Measurements from ENCODE around the gene RPL22.

RPL22 gene

DNA sequence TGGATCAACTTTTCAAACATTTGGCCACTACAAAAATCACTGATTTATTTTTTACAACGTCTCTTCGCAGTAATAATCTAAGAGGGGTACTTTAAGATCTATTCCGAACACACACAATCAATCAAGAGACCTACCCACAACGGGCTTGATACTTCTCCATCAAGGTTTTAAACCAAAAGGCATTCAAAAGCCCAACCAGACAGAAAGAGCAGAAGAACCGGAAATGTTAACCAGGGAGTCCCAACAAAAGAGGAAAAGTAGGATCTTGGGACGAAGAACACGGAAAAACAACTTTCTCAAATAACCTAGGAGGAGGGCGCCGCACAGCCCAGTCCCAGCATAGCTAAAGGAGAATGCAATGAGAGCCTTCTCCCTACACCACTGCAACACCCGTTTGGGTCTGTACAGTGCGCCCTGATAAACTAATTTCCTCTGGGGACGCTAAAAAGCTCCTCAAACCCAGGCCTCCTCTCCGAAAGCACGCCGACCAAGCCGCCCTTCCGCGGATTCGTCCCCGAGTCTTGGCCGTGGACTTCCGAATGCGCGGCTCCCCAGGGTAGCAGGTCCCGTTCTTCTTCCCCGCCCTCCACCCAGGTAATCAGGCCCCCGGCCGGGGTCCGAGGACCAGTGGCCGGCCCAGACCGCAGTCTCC, 623 bp downstream of the RPL22 start:
- no peak for DNase-seq

DNA sequence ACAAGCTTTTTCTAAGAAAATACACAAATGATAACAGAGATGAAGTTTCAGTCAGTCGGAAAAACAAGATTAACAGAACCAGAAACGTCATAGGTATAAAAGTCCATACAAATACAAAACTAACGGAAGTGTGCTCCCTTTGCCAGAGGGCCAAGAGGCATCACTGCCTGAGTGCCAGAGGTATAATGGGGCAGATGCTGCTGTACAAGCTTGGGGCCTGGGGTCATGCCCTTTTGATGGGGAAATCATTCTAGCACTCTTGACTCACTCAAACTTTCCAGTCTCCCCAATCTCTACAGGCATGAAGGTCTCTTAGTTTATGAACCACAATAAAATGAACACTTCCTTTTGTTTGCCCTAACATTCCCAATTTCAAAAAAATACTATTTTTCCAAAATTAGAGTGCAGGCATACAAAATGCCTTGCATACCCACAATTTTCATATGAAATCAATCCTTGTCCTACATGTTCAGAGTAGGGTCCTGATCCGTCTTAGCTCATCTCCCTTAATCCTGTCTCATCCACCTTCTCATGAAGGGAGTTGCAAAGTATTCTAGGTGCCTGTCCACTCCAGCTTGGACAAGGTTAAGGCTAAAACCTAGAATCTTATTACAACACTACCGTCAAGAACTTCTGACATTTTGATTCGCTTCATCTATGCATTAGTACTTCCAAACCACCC, 1.5 kb downstream of the RPL22 start:
- no peak for DNase-seq

DNA sequence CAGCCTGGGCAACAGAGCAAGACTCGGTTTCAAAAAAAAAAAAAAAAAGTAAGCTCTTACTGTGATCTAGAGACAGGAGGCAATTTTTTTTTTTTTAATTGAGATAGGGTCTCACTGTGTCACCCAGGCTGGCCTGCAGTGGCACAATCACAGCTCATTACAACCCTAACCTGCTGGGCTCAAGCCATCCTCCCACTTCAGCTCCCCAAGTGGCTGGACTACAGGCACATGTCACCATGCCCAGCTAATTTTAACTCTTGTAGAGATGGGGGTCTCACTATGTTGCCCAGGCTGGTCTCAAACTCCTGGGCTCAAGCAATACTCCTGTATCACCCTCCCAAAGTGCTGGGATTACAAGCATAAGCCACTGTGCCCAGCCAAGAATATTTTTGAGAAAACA, 7.4 kb downstream of the RPL22 start:
- DNase-seq, result no peak

DNA sequence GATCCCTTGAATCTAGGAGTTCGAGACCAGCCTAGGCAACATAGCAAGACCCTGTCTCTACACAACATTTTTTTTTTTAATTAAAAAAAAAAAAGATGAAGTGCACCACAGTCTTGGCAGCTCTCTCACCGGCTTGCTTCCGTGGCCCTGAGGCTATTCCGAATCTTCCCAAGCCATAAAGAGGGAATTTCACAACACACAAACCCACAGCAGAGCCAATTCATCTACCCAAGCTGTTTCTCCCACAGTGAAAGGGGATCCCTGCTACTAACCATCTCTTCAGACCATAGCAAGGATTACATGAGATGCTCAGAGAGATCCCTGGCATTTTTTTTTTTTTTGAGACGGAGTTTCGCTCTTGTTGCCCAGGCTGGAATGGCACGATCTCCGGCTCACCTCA, 10.9 kb downstream of the RPL22 start:
- no peak for DNase-seq

DNA sequence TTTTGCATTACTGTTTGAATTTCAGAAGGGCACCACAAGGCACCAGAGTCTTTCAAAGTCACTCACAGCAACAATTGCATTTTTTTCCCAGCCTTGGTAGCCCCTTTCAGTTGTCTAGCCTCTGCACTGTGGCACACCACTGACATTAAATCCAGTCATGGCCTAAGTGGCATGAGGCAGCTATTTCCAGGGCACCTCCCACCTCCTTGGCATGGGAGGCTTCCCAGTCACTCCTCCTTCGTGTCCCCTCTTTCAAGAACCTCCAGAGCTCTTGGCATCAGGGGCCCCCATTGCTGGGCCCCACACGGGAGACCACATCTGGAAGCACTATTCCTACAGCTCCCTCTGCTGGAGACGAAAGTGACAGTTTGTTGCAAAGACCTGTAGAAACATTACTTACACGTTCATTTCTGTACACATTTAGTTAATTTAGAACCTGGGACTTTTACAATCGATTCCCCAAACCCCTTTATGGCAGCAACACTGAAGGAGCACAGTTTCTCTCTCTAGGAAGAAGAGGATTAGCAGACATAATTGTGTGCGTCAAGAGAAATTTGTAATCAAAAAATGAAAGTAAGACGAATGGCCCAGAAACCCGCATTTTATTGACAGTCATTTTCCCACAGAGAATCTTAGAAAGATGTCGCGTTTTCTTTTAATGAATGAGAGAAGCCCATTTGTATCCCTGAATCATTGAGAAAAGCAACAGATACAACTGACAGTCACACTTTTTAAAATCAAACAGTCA, 13.6 kb downstream of the RPL22 start:
- DNase-seq, result no peak

DNA sequence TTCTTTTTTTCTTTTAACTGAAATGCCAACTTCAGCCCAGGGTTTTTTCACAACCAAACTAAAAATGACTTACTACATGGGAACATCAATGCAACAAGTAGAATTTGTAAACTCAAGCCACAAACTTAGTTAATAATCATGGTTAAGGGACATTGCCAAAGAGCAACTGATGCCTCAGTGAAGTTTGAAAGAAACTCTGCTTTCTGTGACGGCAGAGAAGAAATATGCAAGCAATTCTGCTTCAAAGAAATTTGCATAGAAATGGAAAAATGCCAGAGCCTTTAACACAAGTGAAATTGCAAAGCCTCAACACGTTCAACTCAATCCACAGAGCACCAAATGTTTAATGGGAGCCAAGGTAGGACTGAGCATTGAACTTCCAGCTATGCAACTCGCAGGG, 14.2 kb downstream of the RPL22 start:
- no peak for DNase-seq

DNA sequence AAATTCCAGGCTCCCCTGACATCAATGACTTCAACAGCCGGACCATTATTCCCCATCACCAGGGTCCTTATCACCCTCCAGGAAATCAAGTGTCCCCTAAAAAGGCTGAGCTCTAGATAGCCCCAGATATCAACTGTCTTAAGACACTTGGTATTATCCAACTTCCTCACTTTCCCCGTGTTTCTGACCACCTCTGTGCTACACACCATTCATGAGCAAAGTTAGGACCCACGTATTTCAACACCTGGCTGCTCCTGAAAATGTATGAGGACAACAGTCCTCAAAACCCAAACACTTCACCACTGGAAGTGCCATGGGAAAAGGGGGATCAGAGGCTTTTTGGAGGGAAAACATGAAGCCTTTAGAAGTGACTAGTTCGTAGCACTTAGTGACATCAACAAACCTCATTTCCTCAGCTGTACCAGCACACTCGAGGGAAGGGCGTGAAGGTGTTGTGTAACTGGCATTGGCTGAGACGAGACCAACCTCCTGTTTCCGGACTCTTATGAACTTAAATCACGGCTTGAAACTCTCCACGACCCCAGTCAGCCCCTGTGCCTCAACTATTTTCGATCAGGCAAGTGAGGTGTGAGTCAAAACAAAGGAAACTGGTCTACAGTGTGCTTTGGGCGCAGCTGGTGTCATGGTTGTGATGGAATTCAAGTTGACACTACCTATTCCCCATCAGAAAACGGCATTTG, 15.2 kb downstream of the RPL22 start:
- no peak for DNase-seq

DNA sequence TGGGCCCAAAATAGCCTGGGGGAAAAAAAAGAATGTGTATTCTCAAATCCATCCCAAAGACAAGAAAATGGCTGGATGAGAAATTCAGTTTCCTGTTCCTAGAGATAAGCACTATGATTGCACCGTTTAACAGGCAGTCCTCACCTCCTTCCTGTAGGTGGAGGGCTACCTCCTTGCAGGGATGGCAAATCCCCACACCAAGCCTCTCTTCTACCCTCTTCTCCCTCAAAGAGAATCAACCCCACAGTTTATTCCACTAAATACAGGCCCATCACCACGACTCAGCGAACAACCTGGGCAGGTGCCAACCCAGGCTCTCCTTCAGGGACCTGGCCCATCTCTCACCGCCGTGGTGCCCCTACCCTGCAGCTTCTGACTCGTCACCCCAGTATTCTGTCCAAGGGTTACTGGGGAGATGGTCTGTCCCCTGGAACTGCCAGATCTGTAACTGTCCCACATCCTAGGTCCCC, 15.8 kb downstream of the RPL22 start:
- no peak for DNase-seq

DNA sequence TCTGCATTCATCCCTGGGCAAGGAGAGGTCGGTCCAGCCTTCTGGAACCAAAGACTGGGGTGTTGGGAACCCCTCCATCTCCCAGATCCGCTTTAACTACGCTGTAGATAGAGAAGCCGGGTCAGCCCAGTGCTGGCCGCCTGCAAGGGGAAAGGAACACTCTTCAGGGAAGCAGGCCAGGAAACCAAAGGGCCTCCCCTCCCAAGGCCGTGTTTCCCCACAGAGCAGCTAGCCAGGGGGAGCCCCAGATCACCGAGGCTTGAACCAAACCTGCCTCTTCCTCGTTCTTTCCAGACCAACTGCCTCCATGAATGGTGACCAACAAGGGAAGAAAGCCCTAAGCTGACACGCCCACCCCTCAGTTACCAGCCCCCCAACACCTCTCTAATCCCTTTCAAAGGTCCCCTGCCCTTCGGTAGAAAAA, 18.0 kb downstream of the RPL22 start:
- no peak for DNase-seq

DNA sequence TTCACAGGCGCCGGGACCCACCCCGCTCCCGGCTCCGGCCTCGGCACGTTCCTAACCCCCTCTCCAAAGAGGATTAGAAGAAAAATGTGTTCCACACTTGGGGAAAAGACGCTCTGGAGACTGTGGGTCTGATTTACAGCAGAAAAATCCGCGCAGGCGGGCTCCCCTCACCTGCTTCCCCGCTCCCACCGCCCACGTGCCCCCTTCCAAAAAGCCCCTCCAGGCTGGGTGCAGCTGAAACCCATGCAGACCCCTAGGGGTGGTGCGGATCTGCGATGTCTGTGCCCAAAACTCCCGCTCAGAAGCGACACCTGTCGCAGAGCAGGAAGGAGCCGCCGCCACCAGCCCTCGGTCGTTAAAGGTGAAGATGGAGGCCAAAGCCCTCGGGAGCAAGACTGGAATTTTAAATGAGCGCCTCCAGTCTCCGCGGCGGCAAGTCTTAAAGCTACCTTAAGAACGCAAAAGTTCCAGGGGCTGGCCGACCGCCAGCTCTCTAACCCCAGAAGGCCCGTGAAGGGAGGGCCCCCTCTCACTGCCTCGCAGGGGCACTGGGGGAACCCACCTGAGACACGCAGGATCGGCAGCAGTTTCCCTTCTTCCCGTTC, 18.6 kb downstream of the RPL22 start:
- DNase-seq, result no peak

DNA sequence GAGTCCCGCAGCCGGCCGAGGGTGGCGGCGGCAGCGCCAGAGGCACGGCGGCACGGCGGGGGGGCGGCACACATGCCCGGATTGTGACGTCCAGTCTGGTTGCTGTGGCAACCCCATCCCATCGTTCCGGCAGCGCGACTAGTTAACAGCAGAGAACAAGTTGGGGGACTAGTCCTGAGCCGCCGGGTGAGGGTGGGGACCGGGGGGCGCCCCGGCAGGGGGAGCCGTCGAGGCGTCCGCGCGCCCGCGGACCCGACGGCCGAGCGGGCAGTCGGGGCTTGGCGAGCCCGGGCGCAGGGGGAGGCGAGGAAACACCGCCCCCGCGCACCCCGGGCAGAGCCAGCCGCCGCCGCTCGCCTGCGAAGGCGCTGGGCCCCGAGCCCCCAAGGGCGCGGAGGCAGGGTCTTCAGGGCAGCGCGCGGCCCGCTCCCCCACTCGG, 19.1 kb downstream of the RPL22 start, which contains the start of gene CHD5:
Gene CHD5 (minus strand): TSS at position 54 of the 439 bp plus-strand sequence. CDS start 298 bp downstream, outside the sequence.
- DNase-seq, result no peak

DNA sequence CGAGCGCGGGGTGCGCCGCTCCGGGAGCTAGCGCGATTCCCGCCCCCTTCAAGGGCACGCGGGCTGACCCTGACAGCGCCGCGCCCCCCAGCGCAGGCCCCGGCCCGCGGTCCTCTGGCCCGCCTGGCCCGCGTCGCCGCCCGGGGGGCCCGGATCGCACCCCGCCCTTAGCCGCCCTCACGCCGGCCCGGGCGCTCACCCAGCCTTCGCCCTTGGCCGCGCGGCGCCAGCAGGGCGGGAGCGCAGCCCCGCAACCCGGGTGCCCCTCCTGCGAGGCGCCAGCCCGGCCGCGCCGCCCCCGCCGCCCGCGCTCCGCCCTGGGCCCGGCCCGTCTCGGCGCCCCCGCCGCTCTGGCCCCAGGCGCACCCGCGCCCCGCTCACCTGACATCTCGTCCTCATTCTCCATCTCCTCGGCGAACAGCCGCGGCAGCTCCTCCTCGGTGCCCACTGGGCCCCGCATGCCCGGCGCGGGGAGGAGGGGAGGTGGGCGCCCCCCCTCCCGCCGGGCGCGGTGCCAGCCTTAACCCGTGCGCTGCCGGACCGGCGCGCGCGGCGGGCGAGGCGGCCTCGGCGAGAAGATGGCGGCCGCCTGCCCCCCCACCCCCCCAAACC, 19.7 kb downstream of the RPL22 start:
- DNase-seq, result no peak

DNA sequence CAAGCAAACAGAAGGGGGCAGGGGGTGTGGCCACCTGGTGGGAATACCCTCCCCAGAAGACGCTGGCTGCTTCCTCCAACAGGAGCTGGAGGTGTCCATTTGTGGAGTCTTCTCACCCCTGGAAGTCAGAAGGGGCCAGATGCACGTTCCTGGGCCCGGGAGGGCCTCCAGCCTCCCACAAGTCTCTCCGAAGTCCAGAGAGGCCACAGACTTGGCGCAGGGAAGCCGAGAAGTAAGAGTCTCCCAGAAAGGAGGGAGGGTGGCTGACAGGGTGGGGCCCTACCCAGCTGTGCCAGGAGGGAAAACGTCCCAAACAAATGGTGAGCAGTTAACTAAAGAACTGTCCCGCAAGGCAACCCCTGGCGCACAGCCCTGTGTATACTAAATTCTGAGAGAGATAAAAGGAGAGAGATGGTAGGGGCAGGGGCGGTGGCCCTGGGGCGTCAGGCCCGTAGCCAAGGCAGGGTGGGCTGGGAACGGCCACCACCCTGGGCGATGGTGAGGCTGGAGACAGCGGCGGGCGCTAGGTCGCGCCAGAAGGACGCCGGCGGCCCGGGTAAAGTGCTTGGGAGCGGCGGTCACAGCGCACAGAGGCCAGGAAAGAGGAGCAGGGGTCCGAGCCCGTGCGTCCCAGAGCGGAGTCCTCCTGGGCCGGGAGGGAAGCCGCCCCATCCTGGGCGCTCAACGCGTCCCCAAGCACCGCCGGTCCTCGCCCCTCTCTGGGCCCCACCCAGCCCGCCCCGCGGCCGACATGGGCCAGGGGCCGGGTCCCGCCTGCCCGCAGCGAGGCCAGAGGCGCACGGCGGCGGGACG, 20.4 kb downstream of the RPL22 start:
- DNase-seq, result no peak

DNA sequence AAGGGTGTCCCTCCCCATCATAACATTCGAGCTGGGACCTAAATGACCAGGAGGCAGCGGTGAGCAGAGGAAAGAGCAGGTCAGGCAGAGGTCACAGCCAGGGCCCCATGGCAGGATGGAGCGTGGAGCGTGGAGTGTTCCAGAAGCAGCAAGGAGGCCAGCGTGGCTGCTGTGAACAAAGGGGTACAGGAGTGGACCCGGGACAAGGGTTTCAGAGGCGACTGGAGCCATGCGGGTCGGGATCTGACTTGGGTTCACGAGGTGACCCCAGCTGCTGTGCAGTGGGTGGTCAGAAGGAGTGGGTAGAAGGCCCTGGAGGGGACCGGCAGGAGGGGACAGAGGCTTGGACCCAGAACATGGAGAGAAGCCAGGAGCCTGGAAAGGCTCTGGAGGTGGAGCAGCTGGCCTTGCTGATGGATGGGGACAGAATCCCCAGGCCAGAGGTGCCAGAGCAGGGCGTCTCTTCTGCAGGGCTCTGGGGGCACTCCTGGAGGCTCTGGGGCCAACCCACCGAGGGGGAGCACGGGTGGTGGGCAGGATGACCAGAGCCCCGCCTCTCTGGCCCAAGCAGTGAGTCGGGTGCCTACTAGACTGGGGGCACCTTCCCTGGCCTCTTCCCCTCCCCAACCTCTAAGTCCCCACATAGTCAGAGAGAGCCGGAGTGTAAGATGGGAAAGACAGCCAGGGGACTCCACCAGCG, 21.6 kb downstream of the RPL22 start:
- DNase-seq, result no peak

DNA sequence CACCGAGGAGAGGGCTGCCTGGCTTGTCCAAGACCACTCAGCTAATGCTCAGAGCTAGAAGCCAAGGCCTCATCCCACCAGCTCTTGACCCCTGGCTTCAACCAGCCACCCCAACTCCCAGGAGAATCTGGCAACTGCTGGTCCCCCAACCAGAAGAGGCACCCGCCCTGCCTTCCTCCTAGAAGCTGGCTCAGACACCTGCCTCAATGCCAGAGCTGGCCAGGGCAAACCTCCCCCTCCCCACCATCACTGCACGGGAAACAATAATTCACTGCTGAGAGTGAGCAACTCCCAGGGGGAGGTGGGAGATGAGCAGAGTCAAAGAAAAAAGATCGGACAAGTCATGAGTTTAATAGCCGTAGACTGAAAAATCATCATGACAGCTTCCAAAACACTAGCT, 22.6 kb downstream of the RPL22 start:
- DNase-seq, result no peak

DNA sequence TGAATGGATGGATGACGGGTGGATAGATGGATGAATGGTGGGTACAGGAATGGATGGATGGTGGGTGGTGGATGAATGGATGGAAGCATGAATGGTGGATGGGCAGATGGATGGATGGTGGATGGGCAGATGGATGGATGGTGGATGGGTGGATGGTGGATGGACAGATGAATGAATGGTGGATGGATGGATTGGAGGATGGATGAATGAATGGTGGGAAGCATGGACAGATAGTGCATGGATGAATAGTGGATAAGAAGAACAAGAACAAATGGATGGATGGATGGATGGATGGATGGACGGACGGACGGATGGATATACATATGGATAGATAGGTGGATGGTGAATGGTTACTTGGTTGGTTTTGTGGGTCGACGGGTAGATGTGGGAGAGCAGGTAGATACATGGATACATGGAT, 24.0 kb downstream of the RPL22 start:
- DNase-seq, result no peak

DNA sequence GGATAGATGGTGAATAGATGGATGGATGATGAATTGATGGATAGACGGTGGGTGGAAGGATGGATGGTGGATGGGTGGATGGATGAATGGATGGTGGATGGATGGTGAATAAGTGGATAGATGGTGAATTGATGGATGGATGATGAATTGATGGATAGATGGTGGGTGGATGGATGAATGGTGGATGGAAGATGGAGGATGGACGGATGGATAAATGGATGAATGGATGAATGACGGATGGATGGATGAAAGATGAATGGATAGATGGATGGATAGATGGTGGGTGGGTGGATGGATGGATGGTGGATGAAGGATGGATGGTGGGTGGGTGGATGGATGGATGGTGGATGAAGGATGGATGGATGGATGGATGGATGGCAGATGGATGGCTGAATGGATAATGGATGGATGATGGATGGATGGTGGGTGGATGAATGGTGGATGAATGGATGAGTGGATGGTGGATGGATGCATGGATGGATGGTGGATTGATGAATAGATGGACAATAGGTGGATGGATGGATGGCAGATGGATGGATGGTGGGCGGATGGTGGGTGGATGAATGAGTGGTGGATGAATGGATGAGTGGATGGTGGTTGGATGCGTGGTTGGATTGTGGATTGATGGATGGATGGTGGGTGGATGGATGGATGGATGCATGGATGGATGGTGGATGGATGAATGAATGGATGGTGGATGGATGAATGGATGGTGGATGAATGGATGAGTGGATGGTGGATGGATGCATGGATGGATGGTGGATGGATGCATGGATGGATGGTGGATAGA, 24.6 kb downstream of the RPL22 start:
- DNase-seq, result no peak

DNA sequence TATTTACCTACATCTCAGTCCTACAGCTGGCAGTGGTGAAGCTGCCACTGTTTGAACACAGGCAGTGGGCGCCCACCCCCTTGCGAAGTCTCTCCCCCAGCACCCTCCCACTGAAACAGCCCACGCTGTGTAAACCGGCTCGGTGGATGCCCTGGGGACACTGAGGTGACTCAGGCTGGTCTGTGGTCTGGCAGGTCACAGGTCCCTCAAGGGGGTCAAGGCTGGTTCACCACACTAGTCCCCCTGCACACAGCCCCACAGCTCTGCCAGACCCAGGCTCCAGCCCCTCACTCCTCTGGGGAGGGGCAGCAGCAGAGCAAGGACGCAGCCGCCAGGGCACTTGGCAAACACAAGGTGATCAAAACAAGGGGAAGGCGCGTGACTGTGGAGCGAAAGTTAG, 26.8 kb downstream of the RPL22 start:
- DNase-seq, result no peak

DNA sequence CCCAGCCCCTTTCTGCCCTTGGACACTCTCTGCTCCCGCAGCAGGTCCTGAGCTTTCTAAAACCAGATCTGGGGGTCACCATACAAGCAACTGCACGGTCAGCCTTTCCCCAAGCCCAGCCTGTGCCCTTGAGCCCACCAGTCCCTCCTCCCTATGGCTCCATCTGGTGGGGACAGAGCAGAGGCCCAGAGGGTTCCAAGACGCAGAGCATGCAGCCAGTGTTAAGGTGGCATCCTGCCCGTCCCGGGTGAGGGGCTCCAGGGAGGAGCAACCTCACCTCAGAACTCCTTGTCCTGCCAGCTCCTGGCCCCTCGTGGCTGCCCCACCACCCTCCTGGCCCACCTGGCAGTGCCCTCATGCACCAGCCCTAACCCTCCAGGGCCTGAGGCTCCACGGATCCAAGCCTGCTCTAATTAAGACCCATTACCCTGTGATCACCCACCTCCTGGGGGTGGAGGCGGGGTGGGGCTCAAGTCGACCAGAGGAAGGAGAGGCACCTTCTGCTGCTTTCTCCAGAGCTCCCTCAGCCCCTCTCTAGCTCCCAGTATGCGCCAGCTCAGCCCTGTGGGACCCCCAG, 27.8 kb downstream of the RPL22 start:
- DNase-seq, result no peak
